ENCODE results near the gene SLC7A1.

Gene SLC7A1

GRCh38 chr13:29483623-29484022 lies 111.9 kb downstream of the SLC7A1 start:
- no peak for DNase-seq

GRCh38 chr13:29483211-29483610 lies 112.3 kb downstream of the SLC7A1 start:
- no peak for DNase-seq

GRCh38 chr13:29482504-29482903 lies 113.0 kb downstream of the SLC7A1 start:
- no peak for DNase-seq

- DNase-seq = no peak
These were observed 113.9 kb downstream of the SLC7A1 start for GRCh38 chr13:29481603-29482002.

- no peak for DNase-seq
These were observed 114.5 kb downstream of the SLC7A1 start for GRCh38 chr13:29480893-29481525.

GRCh38 chr13:29479716-29480492 lies 115.6 kb downstream of the SLC7A1 start:
- DNase-seq = no peak

- no peak for DNase-seq
These were observed 119.4 kb downstream of the SLC7A1 start for GRCh38 chr13:29476046-29476445.

GRCh38 chr13:29474991-29475390 lies 120.5 kb downstream of the SLC7A1 start:
- no peak for DNase-seq

GRCh38 chr13:29473166-29473565 lies 122.3 kb downstream of the SLC7A1 start:
- no peak for DNase-seq

GRCh38 chr13:29472332-29472961 lies 123.0 kb downstream of the SLC7A1 start:
- no peak for DNase-seq

GRCh38 chr13:29471551-29471950 lies 123.9 kb downstream of the SLC7A1 start:
- no peak for DNase-seq

GRCh38 chr13:29465741-29466293 lies 129.7 kb downstream of the SLC7A1 start:
- no peak for DNase-seq

- DNase-seq = no peak
These were observed 131.3 kb downstream of the SLC7A1 start for GRCh38 chr13:29464105-29464679.

- DNase-seq = no peak
These were observed 135.6 kb downstream of the SLC7A1 start for GRCh38 chr13:29459813-29460355.
